Bone marrow (tissue), 2 donors: Measurements from ENCODE around the gene RAPGEF4.
A peak's percentile ranks its signal among the peaks of the same experiment; 100 is the strongest.
"Not testable (repeated sequence)": the region's sequence is repeated elsewhere in the genome, so short reads cannot be mapped to it uniquely, and the experiment has no call there.

ENCODE experiments used
- DNase-seq, 2 donors: peaks; one replicate each; lab custom pipeline; 2025; lab: John Stamatoyannopoulos, UW

RAPGEF4 gene

GRCh38 chr2:172774302-172774701, 38.7 kb downstream of the RAPGEF4 start:
- no peak for DNase-seq

- DNase-seq: no peak
Measured at GRCh38 chr2:172775319-172775718, 39.7 kb downstream of the RAPGEF4 start.

- DNase-seq: no peak
Measured at GRCh38 chr2:172777431-172777830, 41.8 kb downstream of the RAPGEF4 start.

GRCh38 chr2:172782506-172783164, 47.0 kb downstream of the RAPGEF4 start:
- no peak for DNase-seq

GRCh38 chr2:172783165-172783898, 47.7 kb downstream of the RAPGEF4 start:
- no peak for DNase-seq

- DNase-seq: no peak
Measured at GRCh38 chr2:172788871-172789270, 53.2 kb downstream of the RAPGEF4 start.

GRCh38 chr2:172790404-172790803, 54.8 kb downstream of the RAPGEF4 start:
- no peak for DNase-seq

GRCh38 chr2:172791953-172792352, 56.3 kb downstream of the RAPGEF4 start:
- DNase-seq: no peak

GRCh38 chr2:172792711-172793110, 57.1 kb downstream of the RAPGEF4 start:
- no peak for DNase-seq

- not testable (repeated sequence) for DNase-seq
Measured at GRCh38 chr2:172803308-172803707, 67.7 kb downstream of the RAPGEF4 start.

GRCh38 chr2:172804423-172804822, 68.8 kb downstream of the RAPGEF4 start:
- DNase-seq: no peak

GRCh38 chr2:172806493-172806892, 70.8 kb downstream of the RAPGEF4 start:
- peak in 1 of 2 donors; percentile 42 for DNase-seq

GRCh38 chr2:172806996-172807395, 71.4 kb downstream of the RAPGEF4 start:
- DNase-seq: no peak

GRCh38 chr2:172808156-172808555, 72.5 kb downstream of the RAPGEF4 start:
- no peak for DNase-seq

GRCh38 chr2:172811027-172811426, 75.4 kb downstream of the RAPGEF4 start:
- peak in 1 of 2 donors; percentile 25 for DNase-seq

GRCh38 chr2:172812158-172812744, 76.6 kb downstream of the RAPGEF4 start:
- no peak for DNase-seq

- DNase-seq: no peak
Measured at GRCh38 chr2:172813314-172813888, 77.8 kb downstream of the RAPGEF4 start.

GRCh38 chr2:172817411-172817810, 81.8 kb downstream of the RAPGEF4 start:
- DNase-seq: no peak

- DNase-seq: no peak
Measured at GRCh38 chr2:172819943-172820342, 84.3 kb downstream of the RAPGEF4 start.

- no peak for DNase-seq
Measured at GRCh38 chr2:172821370-172822338, 86.0 kb downstream of the RAPGEF4 start.

GRCh38 chr2:172822585-172822984, 86.9 kb downstream of the RAPGEF4 start:
- no peak for DNase-seq
